Hematopoietic multipotent progenitor cell (in vitro differentiated cells): ENCODE data around the gene NALCN. TPM values are rescaled to one million over a fixed set of nuclear protein-coding genes. Genes with fewer than 3 reads are reported as not detected.

Experiments
- DNase-seq, 3 donors: peaks; one replicate each; pipeline ENCODE4 v3.0.0-alpha.2; 2011 to 2015; ENCODE audit warnings: low read depth in 2 of 3, low spot score in 2 of 3
- total RNA-seq: library from RNA; depleted of rRNA; stranded (reverse); fragments of >200 nt; gene quantifications from one replicate; pipeline ENCODE4 v1.2.3, GENCODE V29; 2012

Gene NALCN
- total RNA-seq, 1 donor: not detected

- no peak for DNase-seq
These were observed 367.0 kb downstream of the NALCN start for GRCh38 chr13:101049166-101049850.

GRCh38 chr13:101036546-101036945, 379.8 kb downstream of the NALCN start:
- DNase-seq: no peak

GRCh38 chr13:101035119-101035620, 381.1 kb downstream of the NALCN start:
- DNase-seq: no peak

GRCh38 chr13:101026736-101027398, 389.4 kb downstream of the NALCN start:
- DNase-seq: no peak

- DNase-seq: no peak
These were observed 390.0 kb downstream of the NALCN start for GRCh38 chr13:101026328-101026727.

- no peak for DNase-seq
These were observed 390.4 kb downstream of the NALCN start for GRCh38 chr13:101025925-101026324.

GRCh38 chr13:101025519-101025918, 390.8 kb downstream of the NALCN start:
- DNase-seq: no peak

GRCh38 chr13:101019126-101019525, 397.2 kb downstream of the NALCN start:
- DNase-seq: no peak

- DNase-seq: no peak
These were observed 397.6 kb downstream of the NALCN start for GRCh38 chr13:101018720-101019119.

- no peak for DNase-seq
These were observed 399.0 kb downstream of the NALCN start for GRCh38 chr13:101017123-101017872.

- no peak for DNase-seq
These were observed 399.8 kb downstream of the NALCN start for GRCh38 chr13:101016475-101016874.

- no peak for DNase-seq
These were observed 403.1 kb downstream of the NALCN start for GRCh38 chr13:101013245-101013644.

- no peak for DNase-seq
These were observed 406.2 kb downstream of the NALCN start for GRCh38 chr13:101010100-101010499.

- DNase-seq: no peak
These were observed 409.1 kb downstream of the NALCN start for GRCh38 chr13:101007245-101007644.

Other genes with a start within 250 kb of the NALCN start
- not detected for gene ITGBL1, start 36.2 kb upstream of the NALCN start, total RNA-seq